Endothelial cell of umbilical vein (primary cell): Measurements from ENCODE around the gene OBP2B. TPM values are rescaled to one million over a fixed set of nuclear protein-coding genes. Genes with fewer than 3 reads are reported as not detected.
"Not testable (repeated sequence)": the region's sequence is repeated elsewhere in the genome, so short reads cannot be mapped to it uniquely, and the experiment has no call there.

Experiments
- BruUV-seq: library from RNA; stranded (reverse); fragments of 400-500 nt; replicated peaks from 2 replicates; lab custom pipeline; 2021; lab: Mats Ljungman, UMichigan
- CTCF ChIA-PET: fragments of 300-600, 350-600 bp; sonication (Branson Sonifier 250); formaldehyde crosslinking; loops from one replicate; lab custom pipeline; 2021; ENCODE audit warnings: antibody characterized with exemption, inconsistent platforms; lab: Charles Lee
- POLR2A ChIA-PET: fragments of 300-600, 350-600 bp; sonication (Branson Sonifier 250); formaldehyde crosslinking; loops from one replicate; lab custom pipeline; 2021; ENCODE audit warnings: antibody characterized with exemption, inconsistent platforms; lab: Charles Lee
- DNase-seq: peaks from one replicate; pipeline ENCODE4 v3.0.0-alpha.2; 2011; ENCODE audit warnings: low read depth, low spot score
- FAIRE-seq: peaks from 2 replicates; lab custom pipeline; 2011; peaks lifted over from hg19 to GRCh38; lab: Jason Lieb, UNC
- H2AFZ ChIP-seq: 2 replicates; pipeline ENCODE4 v1.6.0; 2012; ENCODE audit warnings: low read depth, low read length, control low read depth, inconsistent platforms
- H3K27ac ChIP-seq: 2 replicates; pipeline ENCODE4 v1.5.1; 2011; ENCODE audit warnings: low read depth, mild to moderate bottlenecking, control low read depth, low read length, moderate library complexity; ENCODE audit not compliant: insufficient read depth
- H3K27me3 ChIP-seq, 2 experiments: 2 replicates each; pipeline versions ENCODE4 v1.6.0 to v1.6.1; 2011; ENCODE audit warnings: low read length in 2 of 2, mixed read lengths in 1 of 2; ENCODE audit not compliant: control insufficient read depth in 2 of 2, insufficient read depth in 2 of 2
- H3K36me3 ChIP-seq, 2 experiments: 2 replicates in 1 of 2; 3 replicates in 1 of 2; pipeline ENCODE4 v1.5.1; 2011; ENCODE audit warnings: low read length in 2 of 2, mild to moderate bottlenecking in 1 of 2, moderate library complexity in 1 of 2; ENCODE audit not compliant: control insufficient read depth in 2 of 2, insufficient read depth in 2 of 2; ENCODE audit errors: extremely low read depth in 1 of 2
- H3K4me1 ChIP-seq: 3 replicates; pipeline ENCODE4 v1.5.1; 2011; ENCODE audit warnings: mild to moderate bottlenecking, low read length; ENCODE audit not compliant: control insufficient read depth, insufficient read depth; ENCODE audit errors: extremely low read depth
- H3K4me2 ChIP-seq: 2 replicates; pipeline ENCODE4 v1.6.1; 2011; ENCODE audit warnings: low read length, control low read depth, mixed read lengths; ENCODE audit not compliant: insufficient read depth
- H3K4me3 ChIP-seq, 3 experiments: fragments of 200-600 bp in 1 of 3; sonication (generic), shearing (Covaris generic) in 1 of 3; replicated peaks in 1 of 3; 2 replicates each; pipeline ENCODE4 v1.5.1; 2011 to 2016; ENCODE audit warnings: control low read depth in 3 of 3, low read length in 3 of 3, mild to moderate bottlenecking in 2 of 3, inconsistent platforms in 1 of 3, low read depth in 1 of 3, moderate library complexity in 1 of 3; ENCODE audit not compliant: insufficient read depth in 1 of 3
- H3K79me2 ChIP-seq: 2 replicates; pipeline ENCODE4 v1.6.0; 2012; ENCODE audit warnings: low read length, inconsistent platforms; ENCODE audit not compliant: control insufficient read depth, insufficient read depth
- H3K9ac ChIP-seq: replicated peaks from 2 replicates; pipeline ENCODE3; 2011; ENCODE audit warnings: low read length, control low read depth; ENCODE audit not compliant: insufficient read depth; ENCODE audit errors: extremely low read depth
- H3K9me1 ChIP-seq: replicated peaks from 3 replicates; pipeline ENCODE4 v1.6.0; 2011; ENCODE audit warnings: mild to moderate bottlenecking, low read length; ENCODE audit not compliant: control insufficient read depth, insufficient read depth; ENCODE audit errors: extremely low read depth
- H3K9me3 ChIP-seq: replicated peaks from 2 replicates; pipeline ENCODE4 v1.5.1; 2012; ENCODE audit warnings: low read length, inconsistent platforms; ENCODE audit not compliant: control insufficient read depth, insufficient read depth
- H4K20me1 ChIP-seq: replicated peaks from 2 replicates; pipeline ENCODE3; 2011; ENCODE audit warnings: mild to moderate bottlenecking, low read length; ENCODE audit not compliant: control insufficient read depth, insufficient read depth; ENCODE audit errors: extremely low read depth
- CTCF ChIP-seq, 2 donors: IDR thresholded peaks; 1 replicate in 1 of 2; 2 replicates in 1 of 2; pipeline ENCODE4 v1.5.1; 2011; ENCODE audit warnings: low read length in 2 of 2, mild to moderate bottlenecking in 2 of 2, moderate library complexity in 2 of 2, control low read depth in 1 of 2, inconsistent platforms in 1 of 2, low read depth in 1 of 2; ENCODE audit not compliant: insufficient read depth in 1 of 2; ENCODE audit errors: extremely low read depth in 1 of 2
- EZH2 ChIP-seq: IDR thresholded peaks from 2 replicates; pipeline ENCODE4 v1.6.1; 2012; ENCODE audit warnings: borderline replicate concordance, low read depth, mild to moderate bottlenecking, moderate library complexity, low read length, inconsistent platforms; ENCODE audit not compliant: severe bottlenecking
- FOS ChIP-seq: IDR thresholded peaks from 2 replicates; pipeline ENCODE4 v1.6.1; 2011; ENCODE audit warnings: mild to moderate bottlenecking, low read length, moderate library complexity, borderline replicate concordance; ENCODE audit not compliant: insufficient read depth
- GATA2 ChIP-seq: IDR thresholded peaks from 2 replicates; pipeline ENCODE4 v1.7.0; 2011; ENCODE audit warnings: low read depth, mild to moderate bottlenecking, moderate library complexity, mixed read lengths, low read length; ENCODE audit not compliant: insufficient read length, insufficient read depth
- JUN ChIP-seq: IDR thresholded peaks from 2 replicates; pipeline ENCODE4 v1.6.1; 2011; ENCODE audit warnings: borderline replicate concordance, low read depth; ENCODE audit not compliant: insufficient read length, insufficient read depth
- MAX ChIP-seq: IDR thresholded peaks from 2 replicates; pipeline ENCODE4 v1.6.1; 2011; ENCODE audit not compliant: insufficient read depth, insufficient read length
- MYC ChIP-seq: IDR thresholded peaks from one replicate; pipeline ENCODE4 v1.6.1; 2011; ENCODE audit warnings: mild to moderate bottlenecking, low read depth, low read length
- POLR2A ChIP-seq: IDR thresholded peaks from 2 replicates; pipeline ENCODE4 v1.6.1; 2012; ENCODE audit warnings: low read depth, mild to moderate bottlenecking, control low read depth, low read length
- POLR2AphosphoS5 ChIP-seq: IDR thresholded peaks from 2 replicates; pipeline ENCODE4 v1.6.1; 2012; ENCODE audit warnings: low read depth, mild to moderate bottlenecking, control low read depth, low read length, moderate library complexity; ENCODE audit not compliant: insufficient read depth
- dilution Hi-C: fragments of 300-500 bp; cut with MboI; formaldehyde crosslinking; loops from one replicate; pipeline ENCODE4 v1.15.0; 2019; ENCODE audit warnings: low sequenced_read_pairs; ENCODE audit not compliant: extremely low pct_ligation_motif_present
- intact Hi-C: fragments of 100-400 bp; cut with micrococcal nuclease; formaldehyde crosslinking; loops from one replicate; pipeline ENCODE4 v1.10.0; 2022
- polyA plus RNA-seq, 4 experiments: library from polyadenylated mRNA; depleted of rRNA in 3 of 4; stranded (reverse) in 3 of 4; unstranded in 1 of 4; fragments of >200 nt; gene quantifications; 2 replicates each; pipeline versions ENCODE4 v1.2.1 to v1.2.3, GENCODE V29; 2011 to 2012; ENCODE audit warnings: missing spikeins in 1 of 4
- total RNA-seq: library from RNA; stranded (reverse); gene quantifications from 2 replicates; pipeline ENCODE4 v1.2.3, GENCODE V29; 2021

The OBP2B gene
- total and polyA plus RNA-seq, 2 donors (not counting 3 experiments of a cell fraction or from before 2014, with no cell fraction given) = not detected

- BruUV-seq, H3K4me1 ChIP-seq, FAIRE-seq, dilution Hi-C loops, H3K9ac ChIP-seq, H3K27me3 ChIP-seq, H2AFZ ChIP-seq, H3K27ac ChIP-seq, H3K79me2 ChIP-seq, H3K36me3 ChIP-seq, H3K9me1 ChIP-seq, intact Hi-C loops, H4K20me1 ChIP-seq, H3K4me3 ChIP-seq, H3K9me3 ChIP-seq, POLR2A ChIA-PET, DNase-seq, H3K4me2 ChIP-seq: not testable (repeated sequence)
- CTCF ChIA-PET = interaction anchor here (0.9 kb wide), 1 partner anchor 31 kb away, joined by 3 read pairs; no protein-coding TSS in a partner anchor
These were observed 725 bp downstream of the OBP2B start for GRCh38 chr9:133208171-133208879.

- no peaks in the 10 kb centered on the region for H3K9me1 ChIP-seq
- no peaks in the 10 kb centered on the region for H3K36me3 ChIP-seq
- H2AFZ ChIP-seq = no peak overlapping the region
- CTCF ChIA-PET = interaction anchor here (0.9 kb wide), 1 partner anchor 31 kb away, joined by 3 read pairs; no protein-coding TSS in a partner anchor
- POLR2A ChIA-PET = no interaction called here
- no TSS peak for BruUV-seq
- H3K4me1 ChIP-seq = no peaks in the 10 kb centered on the region
- dilution Hi-C loops = no loop called here
- no peak overlapping the region for H3K4me2 ChIP-seq
- no peaks in the 10 kb centered on the region for H4K20me1 ChIP-seq
- no peak overlapping the region for H3K9ac ChIP-seq
- peaks cover 0 to 2% of the 10 kb centered on the region in 2 experiments for H3K27me3 ChIP-seq
- H3K79me2 ChIP-seq = no peaks in the 10 kb centered on the region
- FAIRE-seq (no peak), DNase-seq (no peak)
- TF ChIP-seq JUN (no peak), CTCF (IDR thresholded peaks at IDR 0.05; ENCODE audit: extremely low read depth in 1 of 2, insufficient read depth in 1 of 2, low read depth in 1 of 2, low read length in 2 of 2) (no peak), EZH2 (no peak), GATA2 (no peak), MAX (no peak), POLR2A (no peak), POLR2AphosphoS5 (no peak), MYC (no peak), FOS (no peak)
- no peak overlapping the region for H3K27ac ChIP-seq
- no peak overlapping the region for H3K4me3 ChIP-seq
- intact Hi-C loops = no loop called here
- H3K9me3 ChIP-seq = no peaks in the 10 kb centered on the region
These were observed 1.4 kb downstream of the OBP2B start for GRCh38 chr9:133207540-133208170.
